H1 (cell line): ENCODE data around the gene FOXF1. TPM values are rescaled to one million over a fixed set of nuclear protein-coding genes. Genes with fewer than 3 reads are reported as not detected.

Experiments
- CTCF ChIA-PET: fragments of 300-600 bp; sonication (Branson Sonifier 250); formaldehyde crosslinking; loops from one replicate; lab custom pipeline; 2021; ENCODE audit not compliant: partially characterized antibody; lab: Charles Lee
- POLR2A ChIA-PET: fragments of 300-600 bp; sonication (Branson Sonifier 250); formaldehyde crosslinking; loops from one replicate; lab custom pipeline; 2021; ENCODE audit warnings: inconsistent platforms; ENCODE audit not compliant: partially characterized antibody; lab: Charles Lee
- DNase-seq, 2 experiments: peaks; one replicate each; pipeline versions ENCODE4 v3.0.0 to v3.0.0-alpha.2; 2010 to 2022; ENCODE audit warnings: low spot score in 2 of 2, low read depth in 1 of 2, mixed read lengths in 1 of 2
- FAIRE-seq: peaks from 2 replicates; lab custom pipeline; 2011; peaks lifted over from hg19 to GRCh38; lab: Jason Lieb, UNC
- H2AFZ ChIP-seq: 2 replicates; pipeline ENCODE4 v1.8.1; 2012; ENCODE audit warnings: low read length, inconsistent platforms
- H2AK5ac ChIP-seq: 2 replicates; pipeline ENCODE4 v1.6.1; 2013; ENCODE audit warnings: low read depth, low read length
- H2BK120ac ChIP-seq: replicated peaks from 2 replicates; pipeline ENCODE3; 2013; ENCODE audit warnings: low read depth, low read length, inconsistent platforms
- H2BK12ac ChIP-seq: 2 replicates; pipeline ENCODE4 v1.6.1; 2013; ENCODE audit warnings: low read depth, low read length
- H2BK15ac ChIP-seq: 2 replicates; pipeline ENCODE4 v1.6.1; 2013; ENCODE audit warnings: low read length
- H2BK20ac ChIP-seq: 2 replicates; pipeline ENCODE4 v1.6.1; 2013; ENCODE audit warnings: low read length
- H2BK5ac ChIP-seq: 2 replicates; pipeline ENCODE4 v1.6.1; 2013; ENCODE audit warnings: low read depth, low read length
- H3K14ac ChIP-seq: 2 replicates; pipeline ENCODE4 v1.6.1; 2013; ENCODE audit warnings: inconsistent platforms; ENCODE audit not compliant: insufficient read length
- H3K18ac ChIP-seq: 2 replicates; pipeline ENCODE4 v1.6.1; 2013; ENCODE audit warnings: low read length; ENCODE audit errors: extremely low read depth
- H3K23ac ChIP-seq: 2 replicates; pipeline ENCODE4 v1.6.1; 2013; ENCODE audit warnings: inconsistent platforms; ENCODE audit not compliant: insufficient read length
- H3K23me2 ChIP-seq: 2 replicates; pipeline ENCODE4 v1.6.1; 2013; ENCODE audit warnings: low read depth, low read length
- H3K27ac ChIP-seq: 2 replicates; pipeline ENCODE4 v1.6.1; 2011; ENCODE audit warnings: low read depth, low read length, inconsistent platforms
- H3K27me3 ChIP-seq, 4 experiments: replicated peaks in 1 of 4; 1 replicate in 1 of 4; 2 replicates in 3 of 4; pipeline versions ENCODE4 v1.6.1 to v1.8.1; 2011 to 2013; ENCODE audit warnings: low read length in 3 of 4, mild to moderate bottlenecking in 3 of 4, inconsistent platforms in 2 of 4, mixed read lengths in 2 of 4, moderate library complexity in 1 of 4; ENCODE audit not compliant: control insufficient read depth in 3 of 4, insufficient read depth in 3 of 4; ENCODE audit errors: extremely low read depth in 1 of 4
- H3K36me3 ChIP-seq, 4 experiments: 2 replicates each; pipeline versions ENCODE4 v1.6.1 to v1.8.1; 2011 to 2013; ENCODE audit warnings: mild to moderate bottlenecking in 4 of 4, low read length in 3 of 4, moderate library complexity in 2 of 4, control low read depth in 1 of 4, inconsistent platforms in 1 of 4; ENCODE audit not compliant: insufficient read depth in 4 of 4, control insufficient read depth in 2 of 4
- H3K4ac ChIP-seq: replicated peaks from 2 replicates; pipeline ENCODE3; 2013; ENCODE audit warnings: low read length, low read depth, mixed read lengths, inconsistent platforms; ENCODE audit not compliant: insufficient read length
- H3K4me1 ChIP-seq, 4 experiments: replicated peaks in 1 of 4; 1 replicate in 1 of 4; 2 replicates in 3 of 4; pipeline versions ENCODE4 v1.6.1 to v1.8.1; 2011 to 2013; ENCODE audit warnings: low read length in 3 of 4, inconsistent platforms in 2 of 4, mixed read lengths in 1 of 4; ENCODE audit not compliant: insufficient read depth in 4 of 4, control insufficient read depth in 3 of 4
- H3K4me2 ChIP-seq, 2 experiments: 2 replicates each; pipeline versions ENCODE4 v1.6.1 to v1.8.1; 2011 to 2013; ENCODE audit warnings: low read depth in 2 of 2, low read length in 2 of 2, control low read depth in 1 of 2, inconsistent platforms in 1 of 2, mild to moderate bottlenecking in 1 of 2; ENCODE audit not compliant: insufficient read depth in 1 of 2
- H3K4me3 ChIP-seq, 4 experiments: fragments of 200-600, 300-600 bp in 1 of 4; sonication (generic), shearing (Covaris generic), sonication (Bioruptor Twin) in 1 of 4; 2 replicates each; pipeline versions ENCODE4 v1.5.1 to v1.8.1; 2011 to 2016; ENCODE audit warnings: low read length in 4 of 4, low read depth in 3 of 4, control low read depth in 2 of 4, inconsistent platforms in 2 of 4, mild to moderate bottlenecking in 2 of 4, mixed read lengths in 1 of 4, moderate library complexity in 1 of 4; ENCODE audit not compliant: insufficient read depth in 2 of 4; ENCODE audit errors: extremely low read depth in 1 of 4
- H3K56ac ChIP-seq: replicated peaks from 2 replicates; pipeline ENCODE3; 2013; ENCODE audit warnings: low read depth, mild to moderate bottlenecking, mixed read lengths, low read length, inconsistent platforms; ENCODE audit not compliant: insufficient read length
- H3K79me1 ChIP-seq: 2 replicates; pipeline ENCODE4 v1.6.1; 2013; ENCODE audit warnings: low read depth, low read length, control low read depth
- H3K79me2 ChIP-seq, 2 experiments: 2 replicates each; pipeline versions ENCODE4 v1.6.1 to v1.8.1; 2012 to 2013; ENCODE audit warnings: low read length in 2 of 2, mild to moderate bottlenecking in 2 of 2, inconsistent platforms in 1 of 2; ENCODE audit not compliant: insufficient read depth in 2 of 2, control insufficient read depth in 1 of 2
- H3K9ac ChIP-seq, 4 experiments: replicated peaks in 1 of 4; 1 replicate in 1 of 4; 2 replicates in 3 of 4; pipeline versions ENCODE4 v1.6.1 to v1.8.1; 2011 to 2013; ENCODE audit warnings: low read depth in 3 of 4, low read length in 3 of 4, control low read depth in 2 of 4, mild to moderate bottlenecking in 2 of 4, moderate library complexity in 2 of 4, inconsistent platforms in 1 of 4; ENCODE audit errors: extremely low read depth in 1 of 4
- H3K9me3 ChIP-seq, 2 experiments: 2 replicates each; pipeline versions ENCODE4 v1.6.1 to v1.8.1; 2012 to 2013; ENCODE audit warnings: mild to moderate bottlenecking in 2 of 2, moderate library complexity in 2 of 2, control low read depth in 1 of 2, inconsistent platforms in 1 of 2, low read depth in 1 of 2, low read length in 1 of 2, mixed read lengths in 1 of 2; ENCODE audit not compliant: insufficient read depth in 2 of 2
- H4K20me1 ChIP-seq, 2 experiments: replicated peaks in 1 of 2; 2 replicates each; pipeline versions ENCODE3 to v1.8.1; 2011 to 2013; ENCODE audit warnings: inconsistent platforms in 2 of 2, low read length in 2 of 2, mild to moderate bottlenecking in 1 of 2; ENCODE audit not compliant: insufficient read depth in 2 of 2, control insufficient read depth in 1 of 2
- H4K5ac ChIP-seq: 2 replicates; pipeline ENCODE4 v1.6.1; 2013; ENCODE audit warnings: low read length, low read depth, mixed read lengths, inconsistent platforms; ENCODE audit not compliant: insufficient read length
- H4K8ac ChIP-seq: 2 replicates; pipeline ENCODE4 v1.8.0; 2013; ENCODE audit warnings: mild to moderate bottlenecking, moderate library complexity, low read length, inconsistent platforms; ENCODE audit not compliant: insufficient read depth; ENCODE audit errors: extremely low read depth
- H4K91ac ChIP-seq: replicated peaks from 2 replicates; pipeline ENCODE3; 2013; ENCODE audit warnings: low read length, mixed read lengths, inconsistent platforms; ENCODE audit not compliant: insufficient read length
- BACH1 ChIP-seq: IDR thresholded peaks from 2 replicates; pipeline ENCODE4 v1.6.1; 2012; ENCODE audit warnings: low read length, improper control_type of control experiment
- SP2 ChIP-seq: IDR thresholded peaks from 2 replicates; pipeline ENCODE4 v1.6.1; 2012; ENCODE audit warnings: mild to moderate bottlenecking, low read length, inconsistent platforms
- WGBS, 2 experiments: shearing (Covaris generic) in 1 of 2; methylation state at CpG; one replicate each; pipeline versions ENCODE4 v1.1.6 to v1.1.7; 2013 to 2015; ENCODE audit warnings: low lambda C conversion rate in 2 of 2, mixed read lengths in 2 of 2, inconsistent platforms in 1 of 2, low coverage in 1 of 2, missing lambda C conversion rate in 1 of 2; ENCODE audit not compliant: insufficient replicate concordance in 2 of 2, insufficient coverage in 1 of 2, insufficient read length in 1 of 2; ENCODE audit errors: extremely low coverage in 1 of 2, missing lambda C conversion rate in 1 of 2; 5-methylcytosine and 5-hydroxymethylcytosine counted together
- polyA plus RNA-seq, 7 experiments: library from polyadenylated mRNA; depleted of rRNA in 3 of 7; stranded (reverse) in 5 of 7; unstranded in 2 of 7; fragments of >200 nt in 5 of 7; fragments of 200-250 nt in 2 of 7; gene quantifications; 1 replicate in 5 of 7; 2 replicates in 1 of 7; 4 replicates in 1 of 7; pipeline versions ENCODE4 v1.2.1 to v1.2.3, GENCODE V29; 2011 to 2013; ENCODE audit warnings: missing spikeins in 2 of 7, mixed read lengths in 2 of 7
- total RNA-seq: library from RNA; stranded (reverse); fragmentation: NEBNext Ultra II Directional; extraction: Animal tissue kit (Norgen Biotek cat#: 25700); gene quantifications from 2 replicates; pipeline ENCODE4 v1.2.1, GENCODE V29; 2021

The FOXF1 gene
- total and polyA plus RNA-seq, 2 of the 8 experiments (the other 6 are each of a cell fraction or from before 2014, with no cell fraction given), result 0.02 TPM; not detected in 1

- Histone ChIP-seq H2AFZ (no peak overlapping the region), H3K9ac (no peak overlapping the region), H2AK5ac (no peak overlapping the region), H3K14ac (no peak overlapping the region), H3K56ac (no peak overlapping the region), H3K23me2 (no peaks in the 10 kb centered on the region; the same call in 1 of the 2 replicates), H2BK15ac (no peak overlapping the region), H2BK20ac (no peak overlapping the region), H3K4me1 (peaks cover 3 to 9% (median 5%) of the 10 kb centered on the region in 4 experiments; a peak in 6 of 7 replicates), H3K4ac (no peak overlapping the region), H3K4me3 (no peak overlapping the region), H3K4me2 (no peak overlapping the region), H2BK120ac (no peak overlapping the region), H4K5ac (no peak overlapping the region), H3K27ac (no peak overlapping the region), H3K27me3 (peaks cover 45 to 62% (median 52%) of the 10 kb centered on the region in 4 experiments), H3K18ac (no peak overlapping the region), H4K20me1 (peaks cover 9% of the 10 kb centered on the region in 2 experiments), H4K91ac (no peak overlapping the region), H2BK12ac (peak overlapping the region; percentile 72; the same call in 1 of the 2 replicates), H3K9me3 (no peaks in the 10 kb centered on the region; a peak in 1 of 4 replicates), H3K23ac (no peak overlapping the region), H3K79me2 (no peaks in the 10 kb centered on the region), H2BK5ac (no peak overlapping the region), H3K79me1 (no peaks in the 10 kb centered on the region), H4K8ac (no peak overlapping the region; the same call in 1 of the 2 replicates), H3K36me3 (no peaks in the 10 kb centered on the region)
- no peak for FAIRE-seq
- no peak for DNase-seq
- WGBS, 2 experiments, result 89% methylated on average over 16 of the region's 16 CpGs; no CpG with 5 or more reads in 1 of the 2 experiments
- CTCF ChIA-PET, result interaction anchor here (0.7 to 6.0 kb wide), 33 partner anchors 12 to 528 kb away, joined by 3 to 84 read pairs (median 7); no protein-coding TSS in a partner anchor
- POLR2A ChIA-PET, result no interaction called here
- TF ChIP-seq SP2 (no peak), BACH1 (no peak)
Measured at GRCh38 chr16:86519007-86519648, 8.8 kb downstream of the FOXF1 start.
